ENCODE measurements around the gene CCDC126. TPM values are rescaled to one million over a fixed set of nuclear protein-coding genes. Genes with fewer than 3 reads are reported as not detected.

CCDC126 gene
- total and polyA plus RNA-seq, 9 of the 15 experiments (the other 6 are each of a cell fraction or from before 2014, with no cell fraction given), result 3.0 to 16.2 (median 5.2) TPM

DNA sequence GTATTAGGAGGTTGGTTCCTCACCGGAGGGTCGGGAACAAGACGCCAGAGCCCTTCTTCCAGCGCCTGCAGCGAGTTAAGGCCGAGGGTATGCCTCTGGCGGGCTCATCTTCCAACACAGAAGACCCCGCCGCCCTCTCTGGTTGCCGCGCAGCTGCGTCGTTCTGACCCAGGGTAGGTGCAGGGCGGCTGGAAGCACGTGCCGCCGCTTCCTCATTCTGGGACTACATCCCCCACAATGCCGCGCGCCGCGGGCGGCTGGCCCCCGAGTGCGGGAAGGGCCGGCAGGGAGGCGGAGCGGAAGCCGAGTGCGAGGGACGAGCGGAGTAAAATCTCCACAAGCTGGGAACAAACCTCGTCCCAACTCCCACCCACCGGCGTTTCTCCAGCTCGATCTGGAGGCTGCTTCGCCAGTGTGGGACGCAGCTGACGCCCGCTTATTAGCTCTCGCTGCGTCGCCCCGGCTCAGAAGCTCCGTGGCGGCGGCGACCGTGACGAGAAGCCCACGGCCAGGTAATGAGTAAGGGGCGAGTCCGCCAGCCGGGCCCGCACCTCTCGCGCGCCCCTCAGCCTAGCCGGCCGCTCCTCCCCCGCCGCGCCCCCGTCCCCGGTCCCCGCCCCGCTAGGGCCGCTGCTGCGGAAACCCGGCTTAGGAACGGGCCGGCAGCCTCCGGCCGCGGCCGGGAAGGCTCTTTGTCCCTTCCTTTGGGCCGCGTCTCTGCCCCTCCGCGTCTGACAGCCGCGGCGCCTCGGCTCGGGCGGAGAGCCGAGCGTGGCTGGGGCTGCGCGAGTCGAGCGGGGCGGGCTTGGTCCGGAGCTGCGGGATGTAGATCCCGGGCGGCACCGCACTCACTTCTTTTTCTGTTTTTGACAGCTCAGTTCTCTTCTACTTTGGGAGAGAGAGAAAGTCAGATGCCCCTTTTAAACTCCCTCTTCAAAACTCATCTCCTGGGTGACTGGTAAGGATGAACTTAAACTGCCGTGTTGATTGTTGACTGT lies at the start of gene CCDC126 (continued):
- no peak for TF ChIP-seq ZNF512 (tag; IDR thresholded peaks at IDR 0.05)
- TF ChIP-seq ZNF184 (CRISPR knock-in tag; IDR thresholded peaks at IDR 0.05), result no peak
- TF ChIP-seq TFAP4 (CRISPR knock-in tag; IDR thresholded peaks at IDR 0.05; ENCODE audit: borderline replicate concordance), result peak; percentile 89; the same call in 1 of the 2 replicates
- TF ChIP-seq ZC3H11A (IDR thresholded peaks at IDR 0.05; ENCODE audit: low read depth, low read length), result no peak
- TF ChIP-seq ZNF134 (CRISPR knock-in tag; conservative IDR thresholded peaks at IDR 0.05), result no peak
- TF ChIP-seq ZNF239 (CRISPR knock-in tag; IDR thresholded peaks at IDR 0.05), result no peak
- TF ChIP-seq ZSCAN32 (CRISPR knock-in tag; IDR thresholded peaks at IDR 0.05), result no peak
- no peak for TF ChIP-seq ZFPM2 (CRISPR knock-in tag; IDR thresholded peaks at IDR 0.05)
- TF ChIP-seq ZFP30 (CRISPR knock-in tag; IDR thresholded peaks at IDR 0.05; ENCODE audit: borderline replicate concordance), result no peak
- no peak for TF ChIP-seq PPARD (CRISPR knock-in tag; IDR thresholded peaks at IDR 0.05)
- no peak for TF ChIP-seq SMARCA4 (IDR thresholded peaks at IDR 0.05)
- TF ChIP-seq PTTG1 (tag; IDR thresholded peaks at IDR 0.05; ENCODE audit: low read depth), result no peak
- TF ChIP-seq BCL6 (CRISPR knock-in tag; IDR thresholded peaks at IDR 0.05), result no peak
- TF ChIP-seq POLR2A (conservative IDR thresholded peaks at IDR 0.05), result peak; percentile 58; the same call in 1 of the 2 replicates
- no peak for TF ChIP-seq ZNF174 (CRISPR knock-in tag; IDR thresholded peaks at IDR 0.05)
- TF ChIP-seq BHLHE40 (IDR thresholded peaks at IDR 0.05; ENCODE audit: low read length), result peak; percentile 99
- peak in 1 of 2 experiments; percentile 13; a peak in 1 of 4 replicates for TF ChIP-seq TRIM24 (IDR thresholded peaks at IDR 0.05)
- TF ChIP-seq ZNF445 (CRISPR knock-in tag; IDR thresholded peaks at IDR 0.05; ENCODE audit: low read depth), result no peak
- no peak for TF ChIP-seq CREBBP (IDR thresholded peaks at IDR 0.05; ENCODE audit: low read depth, low read length)
- TF ChIP-seq NRF1 (conservative IDR thresholded peaks at IDR 0.05 in 1 of 2, IDR thresholded peaks at IDR 0.05 in 1 of 2), result peak; percentile 72 to 73
- TF ChIP-seq, protein P1, sequence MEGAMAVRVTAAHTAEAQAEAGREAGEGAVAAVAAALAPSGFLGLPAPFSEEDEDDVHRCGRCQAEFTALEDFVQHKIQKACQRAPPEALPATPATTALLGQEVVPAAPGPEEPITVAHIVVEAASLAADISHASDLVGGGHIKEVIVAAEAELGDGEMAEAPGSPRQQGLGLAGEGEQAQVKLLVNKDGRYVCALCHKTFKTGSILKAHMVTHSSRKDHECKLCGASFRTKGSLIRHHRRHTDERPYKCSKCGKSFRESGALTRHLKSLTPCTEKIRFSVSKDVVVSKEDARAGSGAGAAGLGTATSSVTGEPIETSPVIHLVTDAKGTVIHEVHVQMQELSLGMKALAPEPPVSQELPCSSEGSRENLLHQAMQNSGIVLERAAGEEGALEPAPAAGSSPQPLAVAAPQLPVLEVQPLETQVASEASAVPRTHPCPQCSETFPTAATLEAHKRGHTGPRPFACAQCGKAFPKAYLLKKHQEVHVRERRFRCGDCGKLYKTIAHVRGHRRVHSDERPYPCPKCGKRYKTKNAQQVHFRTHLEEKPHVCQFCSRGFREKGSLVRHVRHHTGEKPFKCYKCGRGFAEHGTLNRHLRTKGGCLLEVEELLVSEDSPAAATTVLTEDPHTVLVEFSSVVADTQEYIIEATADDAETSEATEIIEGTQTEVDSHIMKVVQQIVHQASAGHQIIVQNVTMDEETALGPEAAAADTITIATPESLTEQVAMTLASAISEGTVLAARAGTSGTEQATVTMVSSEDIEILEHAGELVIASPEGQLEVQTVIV (CRISPR knock-in tag; IDR thresholded peaks at IDR 0.05; ENCODE audit: borderline replicate concordance), result no peak
- TF ChIP-seq, protein P2, sequence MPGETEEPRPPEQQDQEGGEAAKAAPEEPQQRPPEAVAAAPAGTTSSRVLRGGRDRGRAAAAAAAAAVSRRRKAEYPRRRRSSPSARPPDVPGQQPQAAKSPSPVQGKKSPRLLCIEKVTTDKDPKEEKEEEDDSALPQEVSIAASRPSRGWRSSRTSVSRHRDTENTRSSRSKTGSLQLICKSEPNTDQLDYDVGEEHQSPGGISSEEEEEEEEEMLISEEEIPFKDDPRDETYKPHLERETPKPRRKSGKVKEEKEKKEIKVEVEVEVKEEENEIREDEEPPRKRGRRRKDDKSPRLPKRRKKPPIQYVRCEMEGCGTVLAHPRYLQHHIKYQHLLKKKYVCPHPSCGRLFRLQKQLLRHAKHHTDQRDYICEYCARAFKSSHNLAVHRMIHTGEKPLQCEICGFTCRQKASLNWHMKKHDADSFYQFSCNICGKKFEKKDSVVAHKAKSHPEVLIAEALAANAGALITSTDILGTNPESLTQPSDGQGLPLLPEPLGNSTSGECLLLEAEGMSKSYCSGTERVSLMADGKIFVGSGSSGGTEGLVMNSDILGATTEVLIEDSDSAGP (CRISPR knock-in tag; IDR thresholded peaks at IDR 0.05), result no peak
- peak; percentile 89 to 94 for TF ChIP-seq MAZ (CRISPR knock-in tag; conservative IDR thresholded peaks at IDR 0.05 in 1 of 2, IDR thresholded peaks at IDR 0.05 in 1 of 2)
